GM19239 (cell line): Measurements from ENCODE around the gene TMED7.

ENCODE experiments used
- DNase-seq: peaks from one replicate; pipeline ENCODE4 v3.0.0; 2011; ENCODE audit warnings: low spot score; ENCODE audit not compliant: insufficient read length
- FAIRE-seq: peaks from 2 replicates; lab custom pipeline; 2011; peaks lifted over from hg19 to GRCh38; lab: Jason Lieb, UNC

The TMED7 gene

GRCh38 chr5:115585265-115585664 is 40.6 kb downstream of the TMED7 start:
- FAIRE-seq (no peak), DNase-seq (no peak)

DNA sequence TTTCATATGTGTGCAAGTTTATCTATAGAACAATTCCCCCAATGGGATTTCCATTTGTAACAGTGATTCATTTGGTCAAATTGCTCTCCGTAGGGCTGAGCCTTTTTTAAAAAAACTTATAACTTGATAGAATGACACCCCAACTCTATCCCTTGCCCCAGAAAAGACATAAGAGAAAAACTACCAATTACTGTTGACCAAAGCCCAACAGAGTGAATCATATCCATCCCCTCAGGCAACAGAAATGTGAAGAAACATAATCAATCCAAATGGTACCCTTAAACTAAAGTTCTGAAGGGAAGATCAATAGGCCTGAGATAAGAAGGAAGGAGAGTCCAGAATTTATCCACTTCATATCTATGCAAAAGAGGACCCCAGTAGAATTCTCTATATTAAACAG is 41.3 kb downstream of the TMED7 start:
- FAIRE-seq (no peak), DNase-seq (no peak)

DNA sequence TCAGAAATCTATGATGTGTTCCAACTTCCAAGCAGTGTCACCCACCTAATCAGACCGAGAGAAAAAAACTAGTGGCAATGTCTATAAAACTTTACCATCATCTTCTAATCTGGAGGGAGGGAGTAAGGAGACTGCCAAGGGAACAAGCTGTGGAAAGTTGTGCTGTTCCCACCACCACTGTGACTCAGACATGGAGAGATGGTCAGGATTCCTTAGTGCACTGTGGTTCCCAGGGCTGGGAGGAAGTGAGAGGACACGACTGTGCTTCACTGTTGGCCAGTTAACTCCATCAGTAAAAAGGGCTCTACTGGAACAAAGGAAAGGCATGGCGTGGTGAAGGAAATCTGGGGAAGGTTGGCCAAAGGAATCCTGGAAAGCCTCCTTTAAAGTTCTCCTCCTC is 42.4 kb downstream of the TMED7 start:
- no peak for DNase-seq
- FAIRE-seq, result peak; percentile 35

DNA sequence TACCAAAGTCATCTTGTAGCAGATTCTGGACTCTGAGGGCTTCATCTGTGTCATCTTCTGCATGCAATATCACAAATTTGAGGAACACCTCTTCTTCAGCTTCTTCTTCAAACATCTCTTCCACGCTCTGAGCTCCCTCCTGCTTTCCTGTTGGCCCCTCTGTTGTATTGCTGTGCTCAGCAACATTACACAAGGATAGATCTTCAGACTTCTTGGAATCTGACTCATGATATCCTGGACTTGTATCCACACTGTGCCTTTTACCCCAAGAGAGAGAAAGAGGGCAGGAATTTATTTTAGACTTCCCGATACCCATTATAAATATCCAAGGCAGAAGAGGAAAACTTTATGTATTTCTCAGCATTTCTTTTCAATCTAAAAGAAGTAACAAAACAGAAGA is 44.9 kb downstream of the TMED7 start:
- DNase-seq, result no peak
- FAIRE-seq, result no peak

DNA sequence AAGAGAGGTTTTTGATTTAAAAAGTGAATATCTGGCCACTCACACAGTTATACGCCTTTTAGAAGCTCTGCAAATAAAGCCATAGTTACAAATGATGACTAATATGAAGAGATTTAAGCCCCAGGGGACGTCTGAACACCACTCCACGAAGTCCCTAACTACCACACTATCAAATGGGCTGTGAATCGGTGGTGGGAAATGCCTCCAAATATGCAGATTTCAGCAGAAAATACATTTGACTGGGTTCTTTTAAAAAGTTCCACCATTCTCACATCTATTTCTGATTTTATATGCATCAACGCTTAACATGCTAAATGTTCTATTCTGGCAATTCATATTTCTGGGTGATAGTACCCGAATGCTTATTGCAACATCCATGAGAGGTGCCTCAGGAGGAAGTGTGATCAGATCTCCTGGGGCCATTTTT is 46.1 kb downstream of the TMED7 start:
- FAIRE-seq (peak; percentile 97), DNase-seq (no peak)

DNA sequence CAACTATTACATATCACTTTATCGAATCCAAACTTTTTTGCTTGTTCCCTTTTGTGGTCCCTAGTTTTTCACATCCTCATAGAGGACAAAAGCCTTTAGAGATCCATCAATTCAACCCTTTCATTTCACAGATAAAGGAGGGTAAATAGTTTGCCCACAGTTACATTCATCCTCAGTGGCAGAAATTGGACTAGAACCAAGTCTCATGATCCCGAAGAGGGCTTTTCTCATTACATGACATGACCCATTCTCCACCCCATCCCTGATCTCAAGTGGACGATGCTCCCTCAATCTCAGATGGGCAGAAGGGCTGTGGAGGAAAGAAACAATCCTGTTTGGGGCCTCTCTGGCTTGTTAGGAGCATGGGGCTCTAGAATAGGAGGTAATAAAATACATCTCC is 46.6 kb downstream of the TMED7 start:
- FAIRE-seq, result no peak
- DNase-seq, result no peak

DNA sequence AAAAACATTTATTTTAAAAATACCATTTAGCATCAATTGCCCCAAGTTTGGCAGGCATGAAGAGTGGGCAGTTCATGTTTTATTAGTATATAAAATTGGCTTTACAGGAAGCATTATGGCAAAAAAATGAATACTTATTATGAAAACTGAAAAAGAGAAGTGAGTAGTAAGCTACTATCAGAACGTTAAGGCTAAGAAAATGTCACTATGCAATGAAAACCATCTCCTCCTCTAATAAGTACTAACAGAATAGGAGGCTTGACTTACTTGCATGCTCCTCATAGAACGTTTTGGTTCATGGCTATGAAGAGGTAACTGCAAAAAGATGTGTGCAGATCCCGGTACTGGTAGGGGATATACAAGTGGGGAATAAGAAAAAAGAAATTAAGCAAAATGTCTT is 47.2 kb downstream of the TMED7 start:
- DNase-seq (peak; percentile 9), FAIRE-seq (peak; percentile 94)

- no peak for FAIRE-seq
- DNase-seq, result no peak
These were observed 48.1 kb downstream of the TMED7 start for GRCh38 chr5:115577741-115578140.

- no peak for FAIRE-seq
- no peak for DNase-seq
These were observed 48.5 kb downstream of the TMED7 start for GRCh38 chr5:115577329-115577728.

DNA sequence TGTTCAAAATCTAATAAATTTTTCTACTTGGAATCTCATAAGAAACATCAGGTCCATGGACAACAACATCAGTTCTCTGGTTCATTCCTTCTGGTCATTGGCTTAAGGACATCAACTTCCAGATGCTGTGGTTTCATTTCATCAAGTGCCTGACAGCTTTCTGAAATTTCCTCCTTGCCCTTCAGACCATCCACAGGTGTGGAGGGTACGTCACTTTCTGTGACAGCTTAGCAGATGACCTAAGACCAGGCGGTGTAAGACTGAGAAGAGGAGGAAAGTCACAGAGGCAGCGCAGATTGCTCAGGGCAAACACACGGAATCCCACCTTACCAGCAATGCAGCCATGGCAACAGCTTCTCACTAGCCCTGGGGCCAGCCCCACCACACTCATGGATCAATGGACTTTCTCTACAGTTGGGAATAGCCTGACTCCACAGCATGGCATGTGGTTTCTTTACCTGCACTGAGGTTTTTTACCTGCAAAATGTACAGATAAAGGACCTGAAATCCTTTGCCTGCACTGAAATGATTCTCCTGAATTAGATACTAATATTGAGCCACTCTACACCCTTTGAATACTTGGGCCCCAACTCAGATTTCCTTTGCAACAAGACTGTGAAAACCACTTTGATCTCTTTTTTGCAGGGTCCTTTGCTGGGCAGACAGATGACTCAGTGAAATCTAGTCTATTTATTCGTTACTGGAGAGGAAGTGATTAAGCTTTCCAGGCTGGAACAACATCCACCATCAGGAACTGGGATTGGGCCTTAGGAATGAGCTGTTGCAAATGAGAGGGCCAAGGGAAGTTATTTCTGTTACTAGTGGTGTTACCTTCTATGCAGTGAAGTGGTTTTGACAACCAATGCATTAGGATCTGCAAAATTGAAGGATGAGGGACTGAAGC is 50.4 kb downstream of the TMED7 start:
- DNase-seq (peak; percentile 7), FAIRE-seq (peak; percentile 61)

DNA sequence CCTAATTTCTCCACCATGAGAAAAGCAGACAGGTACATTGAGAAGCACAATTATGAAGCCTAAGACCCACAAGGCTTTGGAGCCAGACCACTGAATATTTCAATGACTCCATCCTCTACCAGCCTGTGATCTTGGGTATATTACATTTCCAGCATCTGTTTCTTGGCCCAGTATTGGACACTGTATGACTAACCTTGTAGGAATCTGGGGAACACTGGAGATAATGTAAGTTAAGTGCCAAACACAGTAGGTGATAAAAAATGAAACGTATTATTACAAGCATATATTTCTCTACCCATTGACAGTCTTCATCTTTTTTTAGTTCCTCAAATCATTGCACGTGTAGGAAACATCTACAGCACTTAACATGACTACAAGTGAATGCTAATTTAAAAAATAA is 52.7 kb downstream of the TMED7 start:
- FAIRE-seq, result no peak
- no peak for DNase-seq

- FAIRE-seq, result no peak
These were observed 54.4 kb downstream of the TMED7 start for GRCh38 chr5:115571441-115571878.

GRCh38 chr5:115568668-115569067 is 57.2 kb downstream of the TMED7 start:
- FAIRE-seq, result no peak
- no peak for DNase-seq

More at GRCh38 chr5:115571441-115571878, 54.4 kb downstream of the TMED7 start:
- DNase-seq, result no peak

- FAIRE-seq (no peak), DNase-seq (no peak)
These were observed 60.6 kb downstream of the TMED7 start for GRCh38 chr5:115565233-115565632.
